Caco-2 (cell line): Measurements from ENCODE around the gene ZNF260. TPM values are rescaled to one million over a fixed set of nuclear protein-coding genes. Genes with fewer than 3 reads are reported as not detected.

Experiments used
- BruUV-seq: library from RNA; stranded (reverse); fragments of 400-500 nt; replicated peaks from 2 replicates; lab custom pipeline; 2021; lab: Mats Ljungman, UMichigan
- CTCF ChIA-PET: fragments of 300-600 bp; sonication (Branson Sonifier 250); formaldehyde crosslinking; loops from one replicate; lab custom pipeline; 2022; ENCODE audit warnings: antibody characterized with exemption; lab: Charles Lee
- POLR2A ChIA-PET: fragments of 300-600 bp; sonication (Branson Sonifier 250); formaldehyde crosslinking; loops from one replicate; lab custom pipeline; 2022; ENCODE audit warnings: antibody characterized with exemption; lab: Charles Lee
- DNase-seq, 2 experiments: peaks; one replicate each; pipeline versions ENCODE4 v3.0.0 to v3.0.0-alpha.2; 2020 to 2022
- H3K27me3 ChIP-seq: replicated peaks from 2 replicates; pipeline ENCODE4 v1.6.0; 2011; ENCODE audit warnings: low read length; ENCODE audit not compliant: control insufficient read depth, insufficient read depth
- H3K36me3 ChIP-seq: 2 replicates; pipeline ENCODE4 v1.5.1; 2011; ENCODE audit warnings: low read length; ENCODE audit not compliant: control insufficient read depth, insufficient read depth
- H3K4me1 ChIP-seq: fragments of 250-450 bp; sonication (Bioruptor Pico); 2 replicates; pipeline ENCODE4 v1.5.1; 2020; ENCODE audit warnings: mild to moderate bottlenecking
- H3K4me3 ChIP-seq: 2 replicates; pipeline ENCODE4 v1.5.1; 2011; ENCODE audit warnings: low read depth, mild to moderate bottlenecking, control low read depth, low read length
- H3K9me3 ChIP-seq: fragments of 250-450 bp; sonication (Bioruptor Pico); 2 replicates; pipeline ENCODE4 v1.5.1; 2020; ENCODE audit warnings: mild to moderate bottlenecking, moderate library complexity
- H3K27ac Mint-ChIP-seq: one replicate; pipeline ENCODE4 v1.8.0; 2022; ENCODE audit warnings: mixed read lengths; ENCODE audit not compliant: unreplicated experiment
- H3K27me3 Mint-ChIP-seq: one replicate; pipeline ENCODE4 v1.8.0; 2022; ENCODE audit warnings: mixed read lengths; ENCODE audit not compliant: insufficient read depth, unreplicated experiment
- H3K36me3 Mint-ChIP-seq: one replicate; pipeline ENCODE4 v1.8.0; 2022; ENCODE audit warnings: mild to moderate bottlenecking, mixed read lengths; ENCODE audit not compliant: insufficient read depth, unreplicated experiment
- H3K4me1 Mint-ChIP-seq: one replicate; pipeline ENCODE4 v1.8.0; 2022; ENCODE audit warnings: low read depth, mixed read lengths; ENCODE audit not compliant: unreplicated experiment
- H3K4me3 Mint-ChIP-seq: one replicate; pipeline ENCODE4 v1.8.0; 2022; ENCODE audit warnings: mild to moderate bottlenecking, moderate library complexity, mixed read lengths; ENCODE audit not compliant: unreplicated experiment
- H3K9me3 Mint-ChIP-seq: one replicate; pipeline ENCODE4 v1.8.0; 2022; ENCODE audit warnings: mixed read lengths; ENCODE audit not compliant: unreplicated experiment
- CTCF ChIP-seq, 2 experiments: fragments of 200-600 bp in 1 of 2; IDR thresholded peaks; 1 replicate in 1 of 2; 2 replicates in 1 of 2; pipeline versions ENCODE4 v1.5.1 to v1.8.0; 2011 to 2022; ENCODE audit warnings: antibody characterized with exemption in 1 of 2, control low read depth in 1 of 2, inconsistent platforms in 1 of 2, low read depth in 1 of 2, low read length in 1 of 2, mild to moderate bottlenecking in 1 of 2, moderate library complexity in 1 of 2; ENCODE audit not compliant: insufficient read depth in 1 of 2, severe bottlenecking in 1 of 2, unreplicated experiment in 1 of 2
- intact Hi-C: fragments of 100-400 bp; cut with micrococcal nuclease; formaldehyde crosslinking; loops from one replicate; pipeline ENCODE4 v1.10.0; 2022; ENCODE audit not compliant: unreplicated experiment
- total RNA-seq: library from RNA; stranded (reverse); gene quantifications from 2 replicates; pipeline ENCODE4 v1.2.3, GENCODE V29; 2022

The ZNF260 gene
- total RNA-seq, 1 experiment from 2014 or later: 13.2 TPM

DNA sequence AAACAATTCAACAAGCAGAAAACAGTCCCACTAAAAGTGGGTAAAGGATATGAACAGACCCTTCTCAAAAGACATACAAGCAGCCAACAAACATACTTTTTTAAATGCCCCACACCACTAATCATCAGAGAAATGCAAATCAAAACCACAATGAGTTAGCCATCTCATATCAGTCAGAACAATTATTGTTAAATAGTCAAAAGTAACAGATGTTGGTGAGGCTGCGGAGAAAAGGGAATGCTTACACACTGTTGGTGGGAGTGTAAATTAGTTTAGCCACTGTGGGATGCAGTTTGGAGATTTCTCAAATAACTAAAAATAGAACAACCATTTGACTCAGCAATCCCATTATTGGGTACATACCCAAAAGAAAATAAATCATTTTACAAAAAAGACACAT, 36.3 kb upstream of the ZNF260 start:
- intact Hi-C loops: no loop called here
- no peaks in the 10 kb centered on the region for H3K27me3 ChIP-seq
- BruUV-seq: no TSS peak
- CTCF ChIA-PET: no interaction called here
- H3K36me3 ChIP-seq: peaks cover 1% of the 10 kb centered on the region
- TF ChIP-seq CTCF (IDR thresholded peaks at IDR 0.05; ENCODE audit: insufficient read depth in 1 of 2, low read depth in 1 of 2, low read length in 1 of 2, severe bottlenecking in 1 of 2, unreplicated experiment in 1 of 2): no peak
- no peaks in the 10 kb centered on the region for H3K4me1 ChIP-seq
- no peak overlapping the region for H3K27ac Mint-ChIP-seq
- peaks cover 27% of the 10 kb centered on the region for H3K36me3 Mint-ChIP-seq
- H3K4me1 Mint-ChIP-seq: no peaks in the 10 kb centered on the region
- H3K4me3 Mint-ChIP-seq: no peak overlapping the region
- POLR2A ChIA-PET: no interaction called here
- no peak for DNase-seq
- no peak overlapping the region for H3K4me3 ChIP-seq
- H3K27me3 Mint-ChIP-seq: no peaks in the 10 kb centered on the region
- peaks cover 28% of the 10 kb centered on the region for H3K9me3 ChIP-seq
- peaks cover 42% of the 10 kb centered on the region for H3K9me3 Mint-ChIP-seq

- Histone ChIP-seq H3K4me1 (no peaks in the 10 kb centered on the region), H3K27me3 (no peaks in the 10 kb centered on the region), H3K9me3 (peaks cover 61% of the 10 kb centered on the region), H3K4me3 (no peak overlapping the region), H3K36me3 (no peaks in the 10 kb centered on the region; the same call in 1 of the 2 replicates)
- intact Hi-C loops: no loop called here
- peaks cover 59% of the 10 kb centered on the region for H3K36me3 Mint-ChIP-seq
- ChIA-PET CTCF (no interaction called here), POLR2A (no interaction called here)
- H3K27me3 Mint-ChIP-seq: no peaks in the 10 kb centered on the region
- peaks cover 86% of the 10 kb centered on the region for H3K9me3 Mint-ChIP-seq
- DNase-seq: no peak
- no peak overlapping the region for H3K4me3 Mint-ChIP-seq
- H3K27ac Mint-ChIP-seq: no peak overlapping the region
- TF ChIP-seq CTCF (IDR thresholded peaks at IDR 0.05; ENCODE audit: insufficient read depth in 1 of 2, low read depth in 1 of 2, low read length in 1 of 2, severe bottlenecking in 1 of 2, unreplicated experiment in 1 of 2): no peak
- no TSS peak for BruUV-seq
- no peaks in the 10 kb centered on the region for H3K4me1 Mint-ChIP-seq
These were observed 19.1 kb upstream of the ZNF260 start for GRCh38 chr19:36547001-36547732.

DNA sequence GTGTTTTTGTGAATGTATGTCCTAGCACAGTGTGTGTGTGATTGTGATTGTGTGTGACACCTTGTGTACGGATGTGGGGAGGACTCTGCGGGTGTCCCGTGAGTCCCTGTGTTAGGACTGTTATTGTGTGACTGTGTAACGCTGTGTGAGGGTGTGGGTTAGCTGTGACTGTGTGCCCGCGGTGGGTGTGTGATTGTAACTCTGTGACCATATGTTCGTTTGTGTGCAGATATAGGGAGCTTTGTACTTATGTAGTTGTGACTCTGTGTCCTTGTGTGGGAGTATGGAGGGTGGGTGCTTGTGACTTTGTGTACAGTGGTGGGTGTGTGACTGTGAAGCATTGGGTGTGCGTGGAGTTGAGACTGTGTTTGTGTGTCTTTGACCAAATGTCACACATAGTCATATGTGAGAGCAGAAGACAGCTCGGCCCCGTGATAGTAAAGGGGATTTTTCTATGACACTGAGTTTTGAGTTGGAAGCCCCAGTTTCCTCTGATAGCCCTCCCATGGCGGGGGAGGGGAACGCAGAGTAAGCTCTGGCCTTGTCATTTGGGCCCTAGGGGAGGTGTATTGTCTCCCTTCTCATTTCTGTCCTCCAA, 949 bp upstream of the ZNF260 start:
- Histone ChIP-seq H3K36me3 (peaks cover 5% of the 10 kb centered on the region), H3K4me3 (peak overlapping the region; percentile 92), H3K4me1 (no peaks in the 10 kb centered on the region), H3K9me3 (peaks cover 12% of the 10 kb centered on the region; the same call in 1 of the 2 replicates), H3K27me3 (no peaks in the 10 kb centered on the region)
- Mint-ChIP-seq H3K27me3 (no peaks in the 10 kb centered on the region), H3K9me3 (peaks cover 3% of the 10 kb centered on the region), H3K36me3 (peaks cover 32% of the 10 kb centered on the region), H3K27ac (peak overlapping the region; percentile 99), H3K4me3 (peak overlapping the region; percentile 100), H3K4me1 (peaks cover 6% of the 10 kb centered on the region)
- DNase-seq: peak in 1 of 2 experiments; percentile 26
- CTCF ChIA-PET: interaction anchor here (1.7 kb wide), 1 partner anchor 40 kb away, joined by 7 read pairs; the partner anchor contains the start of gene ZNF566
- TSS peak; percentile 67 for BruUV-seq
- POLR2A ChIA-PET: interaction anchor here (0.6 to 2.0 kb wide), 5 partner anchors 12 to 315 kb away, joined by 3 to 34 read pairs (median 3); partner anchors contain the start of genes ZNF529, ZNF565 and ZNF566
- intact Hi-C loops: loop anchor here (1.0 to 5.0 kb wide), 6 partner anchors 40 to 402 kb away; partner anchors contain the start of genes ZFP82, ZNF529, ZNF566 and ZNF567
- TF ChIP-seq CTCF (IDR thresholded peaks at IDR 0.05; ENCODE audit: insufficient read depth in 1 of 2, low read depth in 1 of 2, low read length in 1 of 2, severe bottlenecking in 1 of 2, unreplicated experiment in 1 of 2): no peak
